ENCODE measurements around the gene MYCL.

The MYCL gene

GRCh38 chr1:39899611-39900538 lies 1.8 kb downstream of the MYCL start:
- H3K79me2 ChIP-seq (ENCODE audit: insufficient read depth, low read length), result no peaks in the 10 kb centered on the region
- H3K9ac ChIP-seq (ENCODE audit: low read depth, low read length), result no peak overlapping the region
- no peaks in the 10 kb centered on the region for H3K9me3 ChIP-seq (ENCODE audit: insufficient read depth, low read length, severe bottlenecking)
- H3K4me3 ChIP-seq (ENCODE audit: low read depth in 1 of 2, low read length in 2 of 2), result no peak overlapping the region
- H3K4me2 ChIP-seq (ENCODE audit: insufficient read depth, low read length), result no peak overlapping the region
- no peaks in the 10 kb centered on the region for H3K36me3 ChIP-seq (ENCODE audit: insufficient read depth, low read length)
- no peak overlapping the region for H3K27ac ChIP-seq (ENCODE audit: low read length)
- no peak overlapping the region for H2AFZ ChIP-seq (ENCODE audit: low read depth, low read length)
- peaks cover 87% of the 10 kb centered on the region for H3K27me3 ChIP-seq (ENCODE audit: insufficient read depth, low read length, poor library complexity)
- DNase-seq (no peak), ATAC-seq (ENCODE audit: insufficient read depth, low read depth) (no peak)
- H3K4me1 ChIP-seq (ENCODE audit: insufficient read depth, low read length), result peaks cover 14% of the 10 kb centered on the region
- no peaks in the 10 kb centered on the region for H4K20me1 ChIP-seq (ENCODE audit: insufficient read depth, low read length)
- TF ChIP-seq CTCF (IDR thresholded peaks at IDR 0.05; ENCODE audit: borderline replicate concordance, extremely low read depth, low read length, poor library complexity, severe bottlenecking) (no peak), EZH2 (IDR thresholded peaks at IDR 0.05; ENCODE audit: borderline replicate concordance, low read depth, low read length, severe bottlenecking) (no peak)

GRCh38 chr1:39898648-39899603 lies 2.8 kb downstream of the MYCL start:
- no peak for TF ChIP-seq CTCF (IDR thresholded peaks at IDR 0.05; ENCODE audit: borderline replicate concordance, extremely low read depth, low read length, poor library complexity, severe bottlenecking)
- TF ChIP-seq EZH2 (IDR thresholded peaks at IDR 0.05; ENCODE audit: borderline replicate concordance, low read depth, low read length, severe bottlenecking), result no peak
- H3K4me3 ChIP-seq (ENCODE audit: low read depth in 1 of 2, low read length in 2 of 2), result no peak overlapping the region
- H3K9ac ChIP-seq (ENCODE audit: low read depth, low read length), result no peak overlapping the region
- ATAC-seq (ENCODE audit: insufficient read depth, low read depth), result no peak
- H3K27ac ChIP-seq (ENCODE audit: low read length), result no peak overlapping the region
- DNase-seq, result no peak
- peaks cover 14% of the 10 kb centered on the region for H3K4me1 ChIP-seq (ENCODE audit: insufficient read depth, low read length)
- H3K27me3 ChIP-seq (ENCODE audit: insufficient read depth, low read length, poor library complexity), result peaks cover 92% of the 10 kb centered on the region
- H3K4me2 ChIP-seq (ENCODE audit: insufficient read depth, low read length), result no peak overlapping the region
- H3K36me3 ChIP-seq (ENCODE audit: insufficient read depth, low read length), result no peaks in the 10 kb centered on the region
- no peaks in the 10 kb centered on the region for H4K20me1 ChIP-seq (ENCODE audit: insufficient read depth, low read length)
- H2AFZ ChIP-seq (ENCODE audit: low read depth, low read length), result no peak overlapping the region
- no peaks in the 10 kb centered on the region for H3K79me2 ChIP-seq (ENCODE audit: insufficient read depth, low read length)
- no peaks in the 10 kb centered on the region for H3K9me3 ChIP-seq (ENCODE audit: insufficient read depth, low read length, severe bottlenecking)

- H3K4me2 ChIP-seq (ENCODE audit: insufficient read depth, low read length), result no peak overlapping the region
- no peak overlapping the region for H3K4me3 ChIP-seq (ENCODE audit: low read depth in 1 of 2, low read length in 2 of 2)
- H3K27me3 ChIP-seq (ENCODE audit: insufficient read depth, low read length, poor library complexity), result peaks cover 93% of the 10 kb centered on the region
- no peaks in the 10 kb centered on the region for H3K9me3 ChIP-seq (ENCODE audit: insufficient read depth, low read length, severe bottlenecking)
- no peaks in the 10 kb centered on the region for H3K36me3 ChIP-seq (ENCODE audit: insufficient read depth, low read length)
- H4K20me1 ChIP-seq (ENCODE audit: insufficient read depth, low read length), result no peaks in the 10 kb centered on the region
- ATAC-seq (ENCODE audit: insufficient read depth, low read depth), result no peak
- H3K79me2 ChIP-seq (ENCODE audit: insufficient read depth, low read length), result no peaks in the 10 kb centered on the region
- no peak overlapping the region for H2AFZ ChIP-seq (ENCODE audit: low read depth, low read length)
- no peak for TF ChIP-seq CTCF (IDR thresholded peaks at IDR 0.05; ENCODE audit: borderline replicate concordance, extremely low read depth, low read length, poor library complexity, severe bottlenecking)
- TF ChIP-seq EZH2 (IDR thresholded peaks at IDR 0.05; ENCODE audit: borderline replicate concordance, low read depth, low read length, severe bottlenecking), result no peak
- H3K4me1 ChIP-seq (ENCODE audit: insufficient read depth, low read length), result peaks cover 14% of the 10 kb centered on the region
- no peak overlapping the region for H3K9ac ChIP-seq (ENCODE audit: low read depth, low read length)
- DNase-seq, result no peak
- H3K27ac ChIP-seq (ENCODE audit: low read length), result no peak overlapping the region
Observed at GRCh38 chr1:39898191-39898590, 3.5 kb downstream of the MYCL start.

All from DND-41 (cell line).